GM11168 (cell line): Measurements from ENCODE around the gene ACTL9.
"Not testable (repeated sequence)": the region's sequence is repeated elsewhere in the genome, so short reads cannot be mapped to it uniquely, and the experiment has no call there.

Experiments
- in situ Hi-C: fragments of 300-500 bp; cut with MboI; formaldehyde crosslinking; loops from one replicate; pipeline ENCODE4 v1.12.0; 2022; ENCODE audit warnings: low sequenced_read_pairs; ENCODE audit not compliant: unreplicated experiment

ACTL9 gene

GRCh38 chr19:8698433-8699063 lies at the start of gene ACTL9:
ACTL9 (minus strand) TSS chr19:8698795; CDS start chr19:8698701, 94 bp downstream.
- in situ Hi-C loops: no loop called here

- in situ Hi-C loops: not testable (repeated sequence)
Measured at GRCh38 chr19:8739291-8740065, 40.9 kb upstream of the ACTL9 start.

- in situ Hi-C loops: no loop called here
Measured at GRCh38 chr19:8738377-8738776, 39.8 kb upstream of the ACTL9 start.

GRCh38 chr19:8731428-8732169 lies 33.0 kb upstream of the ACTL9 start:
- in situ Hi-C loops: no loop called here

- in situ Hi-C loops: no loop called here
Measured at GRCh38 chr19:8724276-8724675, 25.7 kb upstream of the ACTL9 start.

- in situ Hi-C loops: no loop called here
Measured at GRCh38 chr19:8722032-8722431, 23.4 kb upstream of the ACTL9 start.

GRCh38 chr19:8721334-8721733 lies 22.7 kb upstream of the ACTL9 start, which contains the start of gene OR2Z1:
OR2Z1 (plus strand) TSS chr19:8721634; CDS start chr19:8731029, 9,395 bp downstream.
- in situ Hi-C loops: no loop called here

GRCh38 chr19:8710337-8710736 lies 11.7 kb upstream of the ACTL9 start:
- in situ Hi-C loops: not testable (repeated sequence)

- in situ Hi-C loops: no loop called here
Measured at GRCh38 chr19:8705742-8706141, 7.1 kb upstream of the ACTL9 start.

- in situ Hi-C loops: not testable (repeated sequence)
Measured at GRCh38 chr19:8705304-8705703, 6.7 kb upstream of the ACTL9 start.

- in situ Hi-C loops: no loop called here
Measured at GRCh38 chr19:8703223-8703622, 4.6 kb upstream of the ACTL9 start.

- in situ Hi-C loops: no loop called here
Measured at GRCh38 chr19:8702350-8702749, 3.8 kb upstream of the ACTL9 start.

- in situ Hi-C loops: no loop called here
Measured at GRCh38 chr19:8700956-8701355, 2.4 kb upstream of the ACTL9 start.

GRCh38 chr19:8699908-8700307 lies 1.3 kb upstream of the ACTL9 start:
- in situ Hi-C loops: no loop called here

- in situ Hi-C loops: no loop called here
Measured at GRCh38 chr19:8697671-8698432, 743 bp downstream of the ACTL9 start.

- in situ Hi-C loops: no loop called here
Measured at GRCh38 chr19:8696993-8697392, 1.6 kb downstream of the ACTL9 start.

- in situ Hi-C loops: no loop called here
Measured at GRCh38 chr19:8695911-8696310, 2.7 kb downstream of the ACTL9 start.

GRCh38 chr19:8695501-8695900 lies 3.1 kb downstream of the ACTL9 start:
- in situ Hi-C loops: no loop called here

GRCh38 chr19:8690753-8691539 lies 7.6 kb downstream of the ACTL9 start:
- in situ Hi-C loops: no loop called here

- in situ Hi-C loops: no loop called here
Measured at GRCh38 chr19:8688930-8689329, 9.7 kb downstream of the ACTL9 start.
